ACC112 (cell line): ENCODE data around the gene LARGE2.

Experiments used
- H2AFZ ChIP-seq: fragments of 200-600 bp; sonication (generic); one replicate; pipeline ENCODE4 v1.6.0; 2017; ENCODE audit warnings: antibody characterized with exemption, low read length; ENCODE audit not compliant: unreplicated experiment
- H3K27ac ChIP-seq: fragments of 200-600 bp; sonication (generic); 2 replicates; pipeline ENCODE4 v1.5.1; 2014; ENCODE audit warnings: low read depth, mild to moderate bottlenecking, antibody characterized with exemption, low read length, moderate library complexity
- H3K27me3 ChIP-seq: fragments of 200-600 bp; sonication (generic); 2 replicates; pipeline ENCODE4 v1.6.1; 2014; ENCODE audit warnings: mild to moderate bottlenecking, antibody characterized with exemption, low read length, moderate library complexity, mixed read lengths; ENCODE audit not compliant: insufficient read depth
- H3K36me3 ChIP-seq: fragments of 200-600 bp; sonication (generic); 2 replicates; pipeline ENCODE4 v1.6.1; 2016; ENCODE audit warnings: mild to moderate bottlenecking, antibody characterized with exemption, low read length, moderate library complexity, mixed read lengths; ENCODE audit not compliant: insufficient read depth
- H3K4me1 ChIP-seq: fragments of 200-600 bp; sonication (generic); one replicate; pipeline ENCODE4 v1.6.1; 2016; ENCODE audit warnings: low read length, mixed read lengths; ENCODE audit not compliant: insufficient read depth, unreplicated experiment, control insufficient read depth
- H3K4me3 ChIP-seq: fragments of 200-600 bp; sonication (generic); 2 replicates; pipeline ENCODE4 v1.5.1; 2014; ENCODE audit warnings: mild to moderate bottlenecking, low read depth, low read length
- H3K79me2 ChIP-seq: fragments of 200-600 bp; sonication (generic); one replicate; pipeline ENCODE4 v1.6.0; 2016; ENCODE audit warnings: low read length; ENCODE audit not compliant: control insufficient read depth, unreplicated experiment, insufficient read depth

Gene LARGE2

DNA sequence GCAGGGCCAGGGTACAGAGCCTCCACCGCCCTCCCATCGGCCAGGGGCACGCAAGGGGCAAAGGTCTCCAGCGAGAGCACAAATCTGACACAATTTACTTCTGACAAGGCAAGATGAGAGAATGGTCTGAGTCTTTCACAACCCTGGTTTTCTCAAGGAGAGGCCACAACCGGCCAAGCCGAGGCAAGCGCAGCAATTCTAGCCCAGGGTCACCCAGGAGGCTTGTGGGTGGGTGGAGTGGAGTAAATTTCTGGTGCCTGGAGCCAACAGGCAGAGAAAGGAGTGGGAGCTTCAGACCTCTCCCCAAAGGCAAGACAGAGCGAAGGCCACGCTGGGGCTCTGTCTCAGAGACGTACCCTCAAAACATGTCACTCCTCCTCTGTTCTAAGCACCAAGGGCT, 9.3 kb downstream of the LARGE2 start:
- no peaks in the 10 kb centered on the region for H3K79me2 ChIP-seq
- no peak overlapping the region for H3K4me3 ChIP-seq
- no peaks in the 10 kb centered on the region for H3K27me3 ChIP-seq
- no peak overlapping the region for H2AFZ ChIP-seq
- H3K36me3 ChIP-seq, result peaks cover 11% of the 10 kb centered on the region; the same call in 1 of the 2 replicates
- H3K4me1 ChIP-seq, result peaks cover 2% of the 10 kb centered on the region
- no peak overlapping the region for H3K27ac ChIP-seq

DNA sequence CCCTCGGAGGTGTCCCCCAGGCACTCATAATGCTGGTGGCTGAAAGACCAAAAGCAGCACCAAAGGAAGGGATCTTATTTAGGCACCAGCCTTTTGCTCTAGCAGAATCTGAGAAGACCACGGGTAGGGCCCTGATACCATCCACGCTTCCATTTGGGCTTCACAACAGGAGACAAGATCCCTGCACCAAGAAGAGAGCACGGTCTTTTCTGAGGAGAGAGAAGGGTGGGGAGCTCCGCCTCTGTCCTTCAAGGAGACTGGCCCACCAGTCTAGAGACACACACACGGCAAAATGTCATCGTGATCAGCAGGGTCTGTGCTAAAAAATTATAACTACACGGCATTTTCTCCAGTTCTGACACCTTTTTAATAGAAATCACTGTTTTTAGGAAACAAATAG, 9.8 kb downstream of the LARGE2 start:
- H3K27me3 ChIP-seq, result no peaks in the 10 kb centered on the region
- no peak overlapping the region for H3K27ac ChIP-seq
- no peaks in the 10 kb centered on the region for H3K79me2 ChIP-seq
- no peak overlapping the region for H3K4me3 ChIP-seq
- peaks cover 2% of the 10 kb centered on the region for H3K4me1 ChIP-seq
- peaks cover 11% of the 10 kb centered on the region; the same call in 1 of the 2 replicates for H3K36me3 ChIP-seq
- H2AFZ ChIP-seq, result no peak overlapping the region

DNA sequence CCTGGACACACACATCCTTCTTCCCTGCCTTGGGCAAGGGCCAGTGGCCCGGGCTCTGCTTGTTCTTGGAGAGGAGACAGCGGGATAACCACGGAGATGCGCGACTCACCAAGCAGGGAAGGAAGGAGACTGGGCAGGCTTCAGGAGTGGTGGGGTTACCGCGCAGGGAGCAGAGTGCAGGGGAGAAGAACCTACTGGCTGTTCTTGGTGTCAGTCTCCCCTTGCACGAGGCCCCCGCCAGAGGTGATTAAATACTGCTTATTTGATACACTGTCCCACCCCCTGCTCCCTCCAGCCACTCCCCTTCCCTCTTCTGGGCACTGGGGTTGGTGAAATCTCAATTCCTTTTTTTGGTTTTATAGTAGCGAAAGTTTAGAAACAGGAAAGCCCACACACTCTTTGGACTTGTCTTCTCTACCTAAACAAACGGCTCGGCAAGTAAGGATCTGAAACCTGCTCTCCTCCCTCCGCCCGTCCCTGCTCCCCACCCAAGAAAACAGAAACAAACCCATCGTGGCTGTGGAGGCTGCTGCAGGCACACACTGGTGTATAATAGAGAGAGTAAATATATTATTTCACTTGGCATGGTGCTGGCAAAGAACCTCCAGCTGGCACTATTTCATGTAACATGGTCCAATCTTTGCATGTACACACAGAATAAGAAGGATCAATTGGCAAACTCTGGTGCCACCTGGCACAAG, 10.8 kb downstream of the LARGE2 start:
- H3K4me3 ChIP-seq, result no peak overlapping the region
- H3K79me2 ChIP-seq, result no peaks in the 10 kb centered on the region
- H3K27me3 ChIP-seq, result no peaks in the 10 kb centered on the region
- no peak overlapping the region for H2AFZ ChIP-seq
- peaks cover 15% of the 10 kb centered on the region; the same call in 1 of the 2 replicates for H3K36me3 ChIP-seq
- no peak overlapping the region for H3K27ac ChIP-seq
- H3K4me1 ChIP-seq, result peaks cover 2% of the 10 kb centered on the region

DNA sequence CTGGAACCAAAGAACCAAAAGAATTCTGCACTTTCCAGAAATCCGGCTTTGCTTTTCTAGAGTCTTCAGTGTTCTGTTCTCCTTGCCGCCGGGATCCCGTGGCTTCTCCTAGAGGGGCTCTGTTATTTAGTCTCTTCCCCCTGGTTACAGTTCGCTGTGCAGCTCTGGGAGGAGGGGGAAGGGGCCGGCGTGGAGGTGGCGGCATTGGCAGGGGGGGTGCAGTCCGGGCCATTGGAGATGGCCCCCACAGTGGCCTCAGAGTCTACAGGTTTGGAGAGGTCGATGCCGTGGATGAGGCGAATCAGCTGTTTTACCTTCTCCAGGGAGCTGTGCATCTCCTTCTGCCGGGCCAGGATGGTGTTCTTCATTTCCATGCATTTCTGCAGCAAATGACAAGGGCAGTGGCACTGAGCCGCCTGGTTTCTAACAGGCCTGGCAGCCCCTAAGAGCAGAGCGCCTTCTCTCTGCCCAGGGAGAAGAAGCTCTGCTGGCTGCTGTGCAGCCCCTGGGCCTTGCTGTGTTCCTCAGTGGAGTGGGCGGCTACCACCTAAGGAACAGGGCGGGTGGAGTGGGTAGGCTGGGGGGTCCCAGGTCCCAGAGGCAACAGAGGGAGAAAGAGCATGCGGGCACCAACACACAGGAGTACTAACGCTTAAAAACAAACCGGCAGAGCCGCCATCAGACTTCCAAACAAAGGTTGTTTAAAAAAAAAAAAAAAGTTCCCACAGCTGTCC, 11.6 kb downstream of the LARGE2 start:
- no peaks in the 10 kb centered on the region for H3K27me3 ChIP-seq
- no peak overlapping the region for H2AFZ ChIP-seq
- no peaks in the 10 kb centered on the region for H3K79me2 ChIP-seq
- H3K27ac ChIP-seq, result no peak overlapping the region
- H3K4me1 ChIP-seq, result peaks cover 2% of the 10 kb centered on the region
- no peak overlapping the region for H3K4me3 ChIP-seq
- H3K36me3 ChIP-seq, result peaks cover 15% of the 10 kb centered on the region; the same call in 1 of the 2 replicates

DNA sequence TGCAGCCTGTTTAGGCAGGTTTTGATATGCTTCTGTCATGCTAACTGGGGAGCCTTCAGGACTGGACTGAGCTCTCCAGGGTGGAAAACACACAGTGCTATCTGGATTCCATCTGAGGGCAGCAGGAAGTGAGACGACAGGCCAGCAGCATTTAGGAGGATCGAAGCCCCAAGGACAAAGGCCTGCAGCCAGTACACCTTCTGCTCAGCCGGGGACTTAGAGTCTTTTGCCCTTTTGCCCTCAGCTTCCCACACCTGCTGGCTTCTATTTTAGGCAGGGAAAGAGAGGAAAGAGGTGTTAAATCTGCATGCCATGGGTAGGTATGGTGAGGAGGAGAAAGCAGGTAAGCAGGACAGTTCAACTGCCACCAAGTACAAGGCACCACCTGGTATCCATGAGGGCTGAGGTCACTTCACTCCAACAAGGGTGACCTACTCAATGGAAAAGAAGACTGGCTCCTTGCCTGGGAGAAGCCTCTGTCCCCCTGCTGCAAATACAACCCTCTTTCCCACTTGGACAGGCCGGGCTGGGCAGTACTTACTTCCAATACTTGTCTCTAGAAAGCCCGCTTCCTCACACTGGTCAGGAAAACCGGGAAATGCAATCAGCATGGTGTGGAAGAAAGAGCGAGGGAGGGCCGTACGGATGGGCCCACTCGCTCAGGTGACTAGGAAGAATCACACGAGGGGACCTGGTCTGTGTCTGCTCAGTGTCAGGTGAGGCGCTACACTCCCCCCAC, 12.3 kb downstream of the LARGE2 start:
- Histone ChIP-seq H3K4me1 (peaks cover 2% of the 10 kb centered on the region), H3K79me2 (no peaks in the 10 kb centered on the region), H3K36me3 (peaks cover 15% of the 10 kb centered on the region; the same call in 1 of the 2 replicates), H2AFZ (no peak overlapping the region), H3K27me3 (no peaks in the 10 kb centered on the region), H3K4me3 (no peak overlapping the region), H3K27ac (no peak overlapping the region)

DNA sequence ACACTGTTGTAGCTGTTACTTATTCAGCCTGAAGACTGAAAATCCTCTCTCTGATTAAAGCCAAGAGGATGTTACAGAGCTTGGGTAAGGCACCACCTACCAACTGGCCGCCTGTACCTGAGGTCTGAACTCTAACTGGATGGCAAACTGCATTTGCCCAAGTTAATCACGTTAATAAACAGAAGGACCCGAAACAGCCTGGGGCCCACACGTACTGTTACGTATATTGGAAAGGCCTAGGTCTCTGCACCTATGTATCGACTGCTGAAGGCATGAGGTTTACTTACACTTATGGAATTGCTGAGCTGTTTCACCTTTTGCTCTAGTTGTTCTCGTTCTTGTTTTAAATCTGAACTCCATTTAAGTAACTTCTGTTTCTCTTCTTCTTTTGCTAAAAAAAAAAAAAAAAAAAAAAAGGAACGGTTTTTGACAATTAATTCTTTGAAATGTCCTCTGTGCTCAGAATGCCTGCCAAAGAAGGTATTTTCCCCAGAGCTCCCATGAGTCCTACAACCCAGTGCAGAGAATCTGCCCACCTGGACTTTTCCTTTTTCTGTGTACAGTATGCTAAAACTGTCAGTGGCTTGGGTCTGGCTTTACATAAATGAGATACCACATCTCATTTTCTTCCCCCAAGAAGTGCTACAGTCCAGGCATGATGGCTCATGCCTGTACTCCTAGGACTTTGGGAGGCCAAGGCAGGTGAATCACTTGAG, 13.1 kb downstream of the LARGE2 start:
- Histone ChIP-seq H3K4me1 (no peaks in the 10 kb centered on the region), H3K27ac (no peak overlapping the region)

DNA sequence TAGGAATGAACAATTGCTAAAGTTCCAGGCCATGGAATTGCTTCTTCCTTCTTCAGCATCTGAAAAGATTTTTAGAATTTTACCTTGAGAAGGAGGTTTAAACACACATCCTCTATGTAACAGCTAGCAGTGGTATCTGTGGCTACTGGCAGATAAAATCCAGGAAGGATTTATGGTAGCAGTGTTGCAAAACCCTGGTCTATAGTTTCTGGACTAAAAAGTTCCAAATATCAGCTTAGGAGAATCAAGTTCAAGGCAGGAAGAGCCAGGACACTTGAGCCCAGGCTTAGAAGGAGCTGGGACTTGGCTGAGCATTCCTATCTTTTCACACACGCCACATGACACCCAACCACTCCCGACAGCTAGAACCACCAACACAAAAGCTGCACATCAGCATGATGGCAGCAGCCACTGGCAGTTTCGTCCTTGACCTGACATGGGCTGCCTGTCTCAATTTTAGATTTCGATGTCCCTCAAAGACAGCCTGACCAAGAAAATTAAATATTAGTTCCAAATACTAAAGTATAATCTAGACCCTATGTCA, 14.1 kb downstream of the LARGE2 start:
- Histone ChIP-seq H3K4me1 (no peaks in the 10 kb centered on the region), H2AFZ (no peak overlapping the region), H3K27ac (no peak overlapping the region), H3K27me3 (no peaks in the 10 kb centered on the region), H3K79me2 (no peaks in the 10 kb centered on the region), H3K4me3 (no peak overlapping the region), H3K36me3 (peaks cover 15% of the 10 kb centered on the region; the same call in 1 of the 2 replicates)

More for the DNA sequence above, 13.1 kb downstream of the LARGE2 start:
- Histone ChIP-seq H3K36me3 (peaks cover 15% of the 10 kb centered on the region; the same call in 1 of the 2 replicates), H3K79me2 (no peaks in the 10 kb centered on the region), H3K4me3 (no peak overlapping the region), H3K27me3 (no peaks in the 10 kb centered on the region), H2AFZ (no peak overlapping the region)

DNA sequence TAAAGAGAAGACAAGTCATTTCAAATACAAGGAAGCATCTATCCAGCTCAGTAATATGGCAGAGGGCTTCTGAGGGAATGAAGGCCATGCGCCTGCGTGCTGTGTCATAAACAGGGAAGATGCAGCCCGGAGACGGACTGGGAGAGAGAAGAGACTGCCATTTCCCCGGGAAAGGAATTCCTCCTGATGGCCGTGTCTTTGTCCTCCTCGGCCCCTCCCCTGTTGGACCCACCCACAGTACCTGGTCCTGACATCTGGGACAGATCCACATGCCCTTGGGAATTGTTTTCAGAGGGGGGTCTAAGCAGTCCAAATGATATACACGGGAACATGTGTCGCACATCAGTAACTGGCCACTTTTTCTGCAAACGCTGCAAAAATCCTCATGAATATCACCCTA, 15.5 kb downstream of the LARGE2 start:
- H3K4me1 ChIP-seq, result no peaks in the 10 kb centered on the region
- H2AFZ ChIP-seq, result no peak overlapping the region
- H3K4me3 ChIP-seq, result no peak overlapping the region
- H3K36me3 ChIP-seq, result peaks cover 15% of the 10 kb centered on the region; the same call in 1 of the 2 replicates
- no peak overlapping the region for H3K27ac ChIP-seq
- no peaks in the 10 kb centered on the region for H3K79me2 ChIP-seq
- no peaks in the 10 kb centered on the region for H3K27me3 ChIP-seq

DNA sequence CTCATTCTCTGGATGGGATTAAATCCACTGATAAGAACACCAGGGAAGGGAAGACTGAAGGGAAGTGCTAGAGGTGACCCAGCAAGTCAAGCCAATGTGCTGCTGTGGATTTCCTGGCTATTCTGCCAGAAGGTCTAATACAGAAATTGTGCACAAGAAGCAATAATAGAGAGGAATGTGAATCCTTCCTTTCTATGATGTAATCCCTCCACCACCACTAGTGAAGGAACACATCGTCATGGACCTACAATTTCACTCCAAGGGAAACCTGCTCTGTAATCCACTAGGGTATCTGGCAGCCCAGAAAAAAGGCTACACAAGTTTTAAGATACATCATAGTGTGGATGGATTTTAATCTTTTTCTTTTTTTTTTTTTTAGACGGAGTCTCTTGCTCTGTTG, 17.4 kb downstream of the LARGE2 start:
- no peaks in the 10 kb centered on the region for H3K79me2 ChIP-seq
- no peak overlapping the region for H3K27ac ChIP-seq
- no peak overlapping the region for H3K4me3 ChIP-seq
- H3K36me3 ChIP-seq, result peaks cover 13% of the 10 kb centered on the region; the same call in 1 of the 2 replicates
- no peaks in the 10 kb centered on the region for H3K4me1 ChIP-seq
- H3K27me3 ChIP-seq, result no peaks in the 10 kb centered on the region
- no peak overlapping the region for H2AFZ ChIP-seq

DNA sequence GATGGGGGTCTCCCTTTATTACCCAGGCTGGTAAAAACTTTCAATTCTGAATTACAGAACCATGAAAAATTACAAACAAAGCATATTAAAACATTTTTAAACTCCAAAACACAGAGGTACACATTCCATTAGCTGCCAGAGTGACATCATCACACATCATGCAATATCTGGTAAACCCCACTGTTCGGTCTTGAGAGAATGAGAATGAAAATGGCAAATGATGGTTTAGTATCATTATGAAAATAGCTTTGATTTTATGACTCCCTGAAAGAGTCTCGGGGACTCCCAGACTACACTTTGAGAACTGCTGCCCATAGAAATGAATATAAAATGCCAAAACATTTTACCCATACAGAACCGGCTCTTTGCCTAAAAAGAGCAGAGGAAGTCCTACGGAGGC, 18.8 kb downstream of the LARGE2 start:
- Histone ChIP-seq H3K79me2 (no peaks in the 10 kb centered on the region), H3K27ac (no peak overlapping the region), H3K4me3 (no peak overlapping the region), H3K36me3 (peaks cover 13% of the 10 kb centered on the region; the same call in 1 of the 2 replicates), H2AFZ (no peak overlapping the region), H3K27me3 (no peaks in the 10 kb centered on the region), H3K4me1 (no peaks in the 10 kb centered on the region)
